GM18502 (cell line): ENCODE data around the gene C11orf42.

Experiments
- ATAC-seq: cut with Tn5 transposase; IDR thresholded peaks from one replicate; pipeline ENCODE4 v1.9.1; 2021; ENCODE audit warnings: mild to moderate bottlenecking; ENCODE audit not compliant: unreplicated experiment, poor library complexity

C11orf42 gene

DNA sequence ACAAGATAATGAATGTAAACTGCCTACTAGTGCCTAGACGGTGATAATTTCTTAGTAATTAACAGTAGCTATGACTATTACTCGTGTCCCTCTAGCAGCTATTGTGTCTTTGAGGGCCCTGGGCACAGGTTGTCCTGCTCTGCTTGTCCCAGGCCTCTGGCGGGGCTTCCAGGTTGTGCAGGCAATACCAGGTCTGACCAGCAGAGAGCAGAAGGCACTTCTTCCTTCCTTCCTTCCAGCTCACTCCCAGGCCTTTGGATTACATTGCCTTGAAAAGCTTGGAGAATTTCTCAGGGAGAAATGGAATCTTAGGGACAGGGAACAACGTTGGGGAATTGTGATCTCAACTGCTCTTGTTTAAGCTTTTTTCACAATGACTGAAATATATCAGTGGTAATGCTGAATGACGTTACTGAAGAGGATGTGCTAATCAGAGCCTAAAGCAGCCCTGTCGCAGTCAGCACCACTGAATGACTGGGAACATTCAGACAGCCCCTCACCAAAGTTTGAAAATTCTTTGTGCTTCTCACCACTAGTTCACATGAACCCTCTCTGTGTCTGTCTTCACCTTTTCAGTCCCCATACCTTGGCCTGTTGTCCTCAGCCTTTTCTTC, 45.9 kb downstream of the C11orf42 start:
- ATAC-seq = peak; percentile 80

DNA sequence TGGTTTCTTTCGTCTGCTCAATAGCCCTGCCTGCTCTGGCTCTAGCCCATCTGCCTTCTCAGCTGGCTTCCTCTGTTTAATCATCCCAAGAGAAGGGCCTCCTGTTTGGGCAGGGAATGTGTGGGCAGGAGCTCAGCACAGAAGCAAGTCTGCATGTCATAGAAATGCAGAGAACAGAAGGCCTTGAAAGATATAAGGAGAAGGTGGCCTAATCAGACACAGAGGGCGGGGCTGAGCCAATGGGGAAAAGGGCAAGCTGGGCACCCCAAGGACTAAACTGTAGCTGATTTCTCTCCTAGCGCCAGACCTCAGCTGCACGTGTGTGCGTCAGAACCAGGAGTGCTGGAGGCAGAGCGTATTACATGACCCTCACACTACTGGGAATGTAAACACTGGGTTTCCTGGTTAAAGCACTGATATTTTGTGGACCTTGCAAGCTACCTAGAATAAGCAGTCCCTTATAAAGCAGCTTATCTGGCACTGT, 46.7 kb downstream of the C11orf42 start:
- ATAC-seq = no peak

DNA sequence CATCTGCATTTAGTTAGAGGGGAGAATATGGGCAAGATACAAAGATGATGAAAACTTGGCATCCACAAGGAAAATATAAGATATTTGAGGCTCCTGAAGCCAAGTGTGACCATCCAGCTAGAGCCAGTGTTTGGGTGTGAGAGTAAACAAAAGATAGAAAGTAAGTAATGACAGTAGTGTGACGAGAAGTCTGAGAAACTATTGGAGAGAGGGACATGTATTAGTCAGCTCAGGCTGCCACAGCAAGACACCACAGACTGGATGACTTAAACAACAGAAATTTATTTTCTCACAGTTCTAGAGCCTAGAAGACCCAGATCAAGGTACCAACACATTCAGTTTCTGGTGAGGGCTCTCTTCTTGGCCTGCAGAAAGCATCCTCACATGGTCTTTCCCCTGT, 47.8 kb downstream of the C11orf42 start:
- peak; percentile 60 for ATAC-seq

DNA sequence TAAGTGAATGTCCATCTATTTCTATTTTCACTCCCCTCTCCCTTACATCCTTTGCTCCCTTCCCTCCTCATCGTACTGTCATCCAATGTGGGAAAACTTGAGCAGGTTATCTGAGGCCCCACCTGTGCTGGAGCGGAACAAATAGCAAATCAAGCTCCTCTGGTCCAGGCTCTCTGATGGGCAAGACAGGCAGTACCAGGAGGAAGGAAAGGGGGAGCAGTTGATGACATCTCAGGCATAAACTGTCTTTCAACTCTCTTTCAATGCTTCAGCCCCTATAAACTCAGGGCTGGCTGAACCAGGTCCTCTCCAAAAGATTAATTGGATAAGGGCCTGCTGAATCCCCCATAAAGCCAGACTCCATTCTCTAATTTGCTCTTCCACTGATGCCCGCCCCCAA, 52.8 kb downstream of the C11orf42 start:
- ATAC-seq = no peak

DNA sequence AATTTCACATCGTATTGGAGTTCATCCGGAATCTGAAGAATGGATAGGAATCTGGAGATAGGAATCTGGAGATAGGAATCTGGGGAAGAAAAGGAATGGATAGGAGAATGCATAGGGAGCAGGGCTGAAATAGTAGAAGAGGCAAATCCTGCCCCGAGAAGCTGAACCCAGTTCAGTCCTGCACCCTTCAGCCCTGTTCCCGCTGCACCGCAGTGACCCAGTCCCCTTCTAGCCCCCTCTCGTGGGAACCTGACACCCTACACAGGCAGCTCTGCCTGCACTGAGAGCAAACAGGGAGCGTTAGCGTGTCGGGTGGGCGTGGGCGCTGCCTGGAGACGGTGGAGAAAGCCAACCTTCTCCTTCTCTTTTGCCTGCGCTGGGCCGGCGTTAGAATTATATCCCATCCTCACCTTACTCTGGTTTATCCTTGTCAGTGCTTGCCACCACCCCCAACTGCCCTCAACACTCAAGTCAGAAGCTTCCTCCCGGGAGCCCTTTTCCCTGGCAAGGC, 53.3 kb downstream of the C11orf42 start:
- no peak for ATAC-seq

DNA sequence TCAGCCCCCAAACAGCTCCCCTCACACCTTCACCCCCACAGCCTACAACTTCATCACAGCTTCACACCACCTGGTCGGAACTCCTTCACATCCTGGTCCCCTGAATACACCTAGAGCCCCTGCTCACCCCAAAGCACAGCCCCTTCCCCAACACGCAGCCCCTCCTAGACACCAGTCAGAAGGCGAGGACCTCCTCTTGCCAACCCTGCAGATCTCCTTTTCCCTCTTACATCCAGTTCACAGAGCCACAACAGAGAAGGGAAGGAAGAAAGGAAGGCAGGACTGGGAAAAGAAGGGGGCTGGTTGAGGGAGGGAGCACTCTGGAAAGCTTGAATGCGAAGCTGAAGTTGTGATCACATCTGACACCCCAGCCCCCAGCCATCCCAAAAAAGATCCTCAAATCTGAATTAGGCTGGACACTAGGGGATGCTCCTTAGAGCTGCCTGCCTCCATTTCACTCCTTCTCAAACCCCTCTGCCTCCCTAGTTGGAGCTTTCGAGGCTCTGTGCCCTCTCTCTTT, 54.9 kb downstream of the C11orf42 start:
- no peak for ATAC-seq
